Measurements from ENCODE around the gene SRSF7.
"Not testable (repeated sequence)": the region's sequence is repeated elsewhere in the genome, so short reads cannot be mapped to it uniquely, and the experiment has no call there.

SRSF7 gene

GRCh38 chr2:38728694-38729093, 22.5 kb downstream of the SRSF7 start:
- DNase-seq = no peak

DNA sequence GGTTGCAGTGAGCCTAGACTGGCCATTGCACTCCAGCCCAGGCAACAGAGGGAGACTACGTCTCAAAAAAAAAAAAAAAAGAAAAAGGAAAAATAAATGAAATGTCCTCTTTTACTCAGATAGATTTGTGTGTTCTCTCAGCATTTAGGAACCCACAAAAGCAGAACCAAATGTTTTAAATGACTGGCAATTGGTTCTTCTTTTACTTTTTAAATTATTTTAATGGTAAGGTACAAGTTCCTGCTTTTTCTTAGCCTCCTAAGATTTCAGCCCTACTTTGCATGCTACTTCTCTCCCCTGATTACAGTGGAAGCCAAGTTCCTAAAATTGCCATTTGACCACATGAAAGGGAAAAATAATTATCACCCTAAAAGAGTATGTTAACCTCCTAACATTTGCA, 23.5 kb downstream of the SRSF7 start:
- no peak for DNase-seq

GRCh38 chr2:38723173-38723572, 28.0 kb downstream of the SRSF7 start:
- DNase-seq = no peak

DNA sequence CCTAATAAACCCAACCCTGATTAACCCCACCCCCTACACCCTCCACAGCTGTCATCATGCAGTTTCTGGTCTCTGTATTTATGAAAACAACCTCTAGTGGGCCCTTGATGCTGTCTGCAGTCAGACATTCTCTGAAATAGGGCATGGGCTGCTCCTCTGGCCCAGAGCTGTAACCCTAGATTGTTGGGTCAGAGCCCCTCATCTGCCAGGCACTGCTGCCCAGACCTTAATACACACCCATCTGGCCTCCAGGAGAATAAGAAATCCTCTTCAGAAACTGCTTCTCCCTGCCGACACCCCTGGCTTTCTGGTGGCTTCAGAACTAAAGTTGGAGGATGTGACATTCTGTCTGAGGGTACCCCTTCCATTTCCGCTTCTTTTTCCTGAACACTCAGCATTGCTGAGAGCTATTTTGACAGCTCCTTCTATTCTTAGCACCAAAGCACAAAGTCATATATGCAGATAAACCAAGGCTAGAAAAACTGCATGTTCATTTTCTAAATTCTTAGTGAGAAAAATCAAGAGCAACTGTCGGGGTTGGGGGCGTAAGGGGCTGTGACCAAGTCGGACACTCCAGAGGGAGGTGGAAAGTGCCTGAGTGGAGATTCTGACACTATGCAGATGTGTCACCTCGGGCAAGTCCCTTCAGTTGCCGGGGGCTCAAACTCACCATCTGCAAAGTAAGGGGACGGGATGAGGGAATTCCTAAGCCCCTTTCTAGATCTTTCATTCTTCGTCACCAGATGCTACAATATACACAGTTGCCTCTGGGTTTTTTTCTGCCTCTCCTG, 28.7 kb downstream of the SRSF7 start:
- DNase-seq = no peak

GRCh38 chr2:38720613-38721241, 30.4 kb downstream of the SRSF7 start:
- DNase-seq = no peak

DNA sequence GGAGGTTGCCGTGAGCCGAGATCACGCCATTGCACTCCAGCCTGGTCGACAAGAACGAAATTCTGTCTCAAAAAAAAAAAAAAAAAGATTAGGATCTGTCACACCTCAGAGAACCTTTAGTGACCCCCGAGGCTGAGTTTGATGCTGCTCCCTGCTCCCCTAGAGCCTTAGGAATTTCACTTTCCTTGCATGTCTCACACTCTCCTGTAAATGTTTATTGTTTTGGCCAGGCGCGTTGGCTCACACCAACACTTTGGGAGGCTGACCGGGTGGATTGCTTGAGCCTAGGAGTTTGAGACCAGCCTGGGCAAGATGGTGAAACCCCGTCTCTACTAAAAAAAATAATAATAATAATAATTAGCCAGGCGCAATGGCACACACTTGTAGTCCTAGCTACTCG, 31.5 kb downstream of the SRSF7 start:
- DNase-seq = no peak

GRCh38 chr2:38718601-38719000, 32.6 kb downstream of the SRSF7 start:
- no peak for DNase-seq

GRCh38 chr2:38716185-38716584, 35.0 kb downstream of the SRSF7 start:
- no peak for DNase-seq

DNA sequence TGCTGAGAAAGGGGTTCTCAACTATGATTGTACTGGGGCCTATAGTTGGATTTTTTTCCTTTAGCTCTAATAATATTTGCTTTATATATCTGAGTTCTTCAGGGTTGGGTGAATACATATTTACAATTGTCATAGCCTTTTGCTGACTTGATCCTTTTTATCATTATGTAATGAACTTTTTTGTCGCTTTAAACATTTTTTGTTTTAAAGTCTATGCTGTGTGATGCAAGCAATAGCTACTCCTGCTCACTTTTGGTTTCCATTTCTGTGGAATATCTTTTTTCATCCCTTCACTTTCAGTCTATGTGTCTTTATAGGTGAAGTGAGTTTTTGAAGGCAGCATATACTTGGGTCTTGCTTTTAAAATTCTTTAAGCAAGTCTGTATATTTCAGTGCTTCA, 36.2 kb downstream of the SRSF7 start:
- not testable (repeated sequence) for DNase-seq

GRCh38 chr2:38713338-38713737, 37.8 kb downstream of the SRSF7 start:
- DNase-seq = no peak

GRCh38 chr2:38712871-38713270, 38.3 kb downstream of the SRSF7 start:
- DNase-seq = no peak

- DNase-seq = no peak
Observed at GRCh38 chr2:38712413-38712812, 38.7 kb downstream of the SRSF7 start.

DNA sequence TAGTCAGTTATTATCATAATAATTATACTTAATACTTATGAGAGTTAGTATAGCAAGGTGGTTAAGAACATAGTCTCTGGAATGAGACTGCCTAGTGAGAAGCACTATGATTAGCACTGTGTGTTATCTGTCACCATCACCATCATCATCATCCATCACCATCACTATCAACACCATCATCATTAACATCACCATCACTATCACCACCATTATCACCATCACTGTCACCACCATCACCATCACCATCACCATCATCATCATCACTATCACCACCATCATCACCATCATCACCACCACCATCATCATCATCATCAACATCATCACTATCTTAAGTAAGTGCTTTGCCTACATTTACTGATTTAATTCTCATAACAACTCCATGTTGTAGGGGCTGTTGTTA, 39.6 kb downstream of the SRSF7 start:
- DNase-seq = no peak

GRCh38 chr2:38709567-38710194, 41.5 kb downstream of the SRSF7 start:
- no peak for DNase-seq

- DNase-seq = no peak
Observed at GRCh38 chr2:38708900-38709566, 42.1 kb downstream of the SRSF7 start.

- DNase-seq = not testable (repeated sequence)
Observed at GRCh38 chr2:38708491-38708890, 42.7 kb downstream of the SRSF7 start.

DNA sequence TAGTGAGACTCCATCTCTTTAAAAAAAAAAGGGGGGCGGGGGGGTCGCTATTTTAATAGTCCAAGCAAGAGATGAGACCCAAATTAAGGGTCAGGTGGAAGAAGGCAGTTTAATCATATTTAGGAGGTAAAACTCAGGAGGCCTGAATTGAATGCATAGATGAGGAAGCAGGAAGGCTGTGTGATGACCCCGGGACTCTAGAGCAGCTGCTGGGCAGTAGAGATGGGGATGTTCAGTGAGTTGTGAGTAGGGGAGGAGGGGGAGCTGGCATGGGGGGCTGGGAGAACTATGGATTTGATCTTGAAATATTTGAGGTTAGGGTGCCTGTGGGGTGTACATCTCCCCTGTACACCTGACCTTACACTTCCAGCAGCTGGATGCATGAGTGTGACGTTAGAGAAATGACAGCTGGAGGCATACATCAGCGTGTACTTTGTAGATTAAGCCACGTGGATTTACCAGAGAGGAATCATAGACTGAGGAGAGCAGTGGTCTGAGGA, 44.3 kb downstream of the SRSF7 start:
- no peak for DNase-seq

- DNase-seq = no peak
Observed at GRCh38 chr2:38704664-38705063, 46.5 kb downstream of the SRSF7 start.

DNA sequence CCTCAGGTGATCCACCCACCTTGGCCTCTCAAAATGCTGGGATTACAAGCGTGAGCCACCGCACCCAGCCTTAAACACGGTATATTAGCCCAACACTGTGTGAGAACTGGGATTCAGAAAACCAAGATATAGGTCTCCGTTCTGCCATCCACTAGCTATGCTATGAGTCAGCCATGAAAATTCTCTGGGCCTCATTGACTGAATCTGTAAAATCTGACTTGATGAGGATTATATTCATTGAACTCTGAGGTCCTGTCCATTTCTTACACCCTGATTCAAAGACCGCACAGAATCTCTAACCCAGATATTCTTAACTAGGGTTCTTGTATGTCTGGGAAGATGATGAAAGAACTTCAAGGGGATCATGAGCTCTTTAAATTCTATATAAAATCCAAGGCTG, 47.8 kb downstream of the SRSF7 start:
- DNase-seq = not testable (repeated sequence)

- DNase-seq = no peak
Observed at GRCh38 chr2:38702413-38702812, 48.7 kb downstream of the SRSF7 start.

DNA sequence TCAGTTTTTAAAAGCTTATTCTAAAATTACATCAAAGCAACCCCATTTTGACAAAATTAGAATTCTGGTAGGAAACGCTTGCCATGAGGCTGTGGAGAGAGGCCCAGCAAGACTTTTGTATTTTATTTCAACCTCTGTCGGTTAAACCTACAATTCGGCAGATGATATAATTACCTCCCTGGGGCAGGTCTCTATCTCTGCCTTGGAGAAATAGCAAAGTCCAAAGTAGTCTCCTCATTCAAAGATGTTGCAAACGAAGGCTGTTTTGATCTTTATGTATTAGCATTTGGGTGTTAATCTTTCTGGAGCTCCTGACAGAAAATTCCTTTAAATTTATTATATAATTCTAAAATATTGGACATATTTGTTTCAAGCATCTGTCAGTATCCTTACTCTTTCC, 49.6 kb downstream of the SRSF7 start:
- no peak for DNase-seq

GRCh38 chr2:38700881-38701458, 50.2 kb downstream of the SRSF7 start:
- no peak for DNase-seq

Data from NCI-H1930 (cell line).